IMR-90 (cell line): ENCODE measurements around the gene ENO3. TPM values are rescaled to one million over a fixed set of nuclear protein-coding genes. Genes with fewer than 3 reads are reported as not detected.

Source experiments
- ATAC-seq: fragments of 200-7000 bp; cut with Tn5 transposase; 2 replicates; pipeline ENCODE4 v1.9.1; 2020; ENCODE audit warnings: low read depth, mild to moderate bottlenecking, moderate library complexity
- BruUV-seq: library from RNA; stranded (reverse); fragments of 400-500 nt; replicated peaks from 2 replicates; lab custom pipeline; 2021; lab: Mats Ljungman, UMichigan
- CTCF ChIA-PET: fragments of 300-600 bp; formaldehyde crosslinking; extraction: SDS; loops from one replicate; lab custom pipeline; 2021; ENCODE audit warnings: antibody characterized with exemption; lab: Yijun Ruan, JAX
- POLR2A ChIA-PET: fragments of 300-600 bp; sonication (Branson Sonifier 250); formaldehyde crosslinking; loops from one replicate; lab custom pipeline; 2022; ENCODE audit warnings: antibody characterized with exemption; ENCODE audit not compliant: unreplicated experiment; lab: Charles Lee
- DNase-seq: peaks from one replicate; pipeline ENCODE4 v3.0.0; 2013
- H2AFZ ChIP-seq: replicated peaks from 2 replicates; pipeline ENCODE3; 2013; ENCODE audit warnings: low read length, mild to moderate bottlenecking; ENCODE audit not compliant: poor library complexity
- H2AK5ac ChIP-seq: 2 replicates; pipeline ENCODE4 v1.6.1; 2013; ENCODE audit warnings: low read depth, low read length, inconsistent platforms
- H2AK9ac ChIP-seq: replicated peaks from 2 replicates; pipeline ENCODE3; 2013; ENCODE audit warnings: mild to moderate bottlenecking, low read depth, low read length, moderate library complexity; ENCODE audit not compliant: poor library complexity
- H2BK120ac ChIP-seq: 2 replicates; pipeline ENCODE4 v1.6.1; 2013; ENCODE audit warnings: low read depth, low read length, inconsistent platforms
- H2BK15ac ChIP-seq: 3 replicates; pipeline ENCODE4 v1.6.1; 2013; ENCODE audit warnings: low read depth, low read length, inconsistent platforms
- H2BK20ac ChIP-seq: 2 replicates; pipeline ENCODE4 v1.6.1; 2013; ENCODE audit warnings: low read depth, mild to moderate bottlenecking, inconsistent platforms, low read length, moderate library complexity
- H2BK5ac ChIP-seq: 2 replicates; pipeline ENCODE4 v1.6.1; 2013; ENCODE audit warnings: mild to moderate bottlenecking, low read depth, low read length, inconsistent platforms; ENCODE audit not compliant: poor library complexity, severe bottlenecking
- H3K14ac ChIP-seq: replicated peaks from 2 replicates; pipeline ENCODE4 v1.6.1; 2013; ENCODE audit warnings: low read depth, low read length, inconsistent platforms
- H3K18ac ChIP-seq: 2 replicates; pipeline ENCODE4 v1.6.1; 2013; ENCODE audit warnings: low read depth, low read length, control low read depth
- H3K23ac ChIP-seq: 2 replicates; pipeline ENCODE4 v1.6.1; 2013; ENCODE audit warnings: low read depth, low read length, inconsistent platforms
- H3K27ac ChIP-seq: 2 replicates; pipeline ENCODE4 v1.5.1; 2013; ENCODE audit warnings: mild to moderate bottlenecking, control low read depth, low read length; ENCODE audit not compliant: insufficient read depth
- H3K27me3 ChIP-seq: 2 replicates; pipeline ENCODE4 v1.6.1; 2013; ENCODE audit warnings: low read length; ENCODE audit not compliant: control insufficient read depth, insufficient read depth
- H3K36me3 ChIP-seq: 2 replicates; pipeline ENCODE4 v1.6.1; 2013; ENCODE audit warnings: low read length, mixed read lengths; ENCODE audit not compliant: control insufficient read depth, insufficient read depth
- H3K4ac ChIP-seq: 2 replicates; pipeline ENCODE4 v1.6.1; 2013; ENCODE audit warnings: low read depth, low read length, inconsistent platforms
- H3K4me1 ChIP-seq: 2 replicates; pipeline ENCODE4 v1.6.1; 2013; ENCODE audit warnings: low read length, mixed read lengths; ENCODE audit not compliant: control insufficient read depth, insufficient read depth
- H3K4me2 ChIP-seq: 2 replicates; pipeline ENCODE4 v1.6.1; 2013; ENCODE audit warnings: low read depth, mild to moderate bottlenecking, control low read depth, low read length, moderate library complexity
- H3K4me3 ChIP-seq: 2 replicates; pipeline ENCODE4 v1.5.1; 2013; ENCODE audit warnings: low read depth, mild to moderate bottlenecking, control low read depth, low read length, moderate library complexity; ENCODE audit not compliant: insufficient read depth
- H3K56ac ChIP-seq: 2 replicates; pipeline ENCODE4 v1.6.1; 2013; ENCODE audit warnings: low read length, inconsistent platforms; ENCODE audit not compliant: insufficient read depth; ENCODE audit errors: extremely low read depth
- H3K79me1 ChIP-seq, 2 experiments: 2 replicates each; pipeline ENCODE4 v1.6.1; 2013; ENCODE audit warnings: low read length in 2 of 2, inconsistent platforms in 1 of 2, low read depth in 1 of 2
- H3K9ac ChIP-seq: 2 replicates; pipeline ENCODE4 v1.6.1; 2013; ENCODE audit warnings: low read depth, low read length, control low read depth
- H3K9me1 ChIP-seq: 2 replicates; pipeline ENCODE4 v1.6.1; 2013; ENCODE audit warnings: low read length, inconsistent platforms; ENCODE audit not compliant: insufficient read depth
- H3K9me3 ChIP-seq: 2 replicates; pipeline ENCODE4 v1.6.1; 2013; ENCODE audit warnings: low read length; ENCODE audit not compliant: control insufficient read depth, insufficient read depth
- H4K20me1 ChIP-seq: 2 replicates; pipeline ENCODE4 v1.6.1; 2013; ENCODE audit warnings: low read length, inconsistent platforms; ENCODE audit not compliant: insufficient read depth
- H4K5ac ChIP-seq: 2 replicates; pipeline ENCODE4 v1.6.1; 2013; ENCODE audit warnings: mild to moderate bottlenecking, low read depth, low read length, control low read depth
- H4K8ac ChIP-seq, 2 experiments: 2 replicates each; pipeline ENCODE4 v1.6.1; 2013; ENCODE audit warnings: low read depth in 2 of 2, low read length in 2 of 2, control low read depth in 1 of 2, inconsistent platforms in 1 of 2
- H4K91ac ChIP-seq: 2 replicates; pipeline ENCODE4 v1.6.1; 2013; ENCODE audit warnings: low read depth, low read length, inconsistent platforms; ENCODE audit not compliant: insufficient read depth
- MAFK ChIP-seq: IDR thresholded peaks from 2 replicates; pipeline ENCODE4 v1.6.1; 2012; ENCODE audit warnings: low read depth, low read length, improper control_type of control experiment
- RCOR1 ChIP-seq: IDR thresholded peaks from 2 replicates; pipeline ENCODE4 v1.6.1; 2012; ENCODE audit warnings: mild to moderate bottlenecking, low read length, improper control_type of control experiment; ENCODE audit not compliant: insufficient replicate concordance
- SMC3 ChIP-seq: fragments of 150-350 bp; IDR thresholded peaks from 2 replicates; pipeline ENCODE4 v1.6.1; 2016; ENCODE audit warnings: low read depth, mild to moderate bottlenecking, antibody characterized with exemption, low read length, moderate library complexity
- WGBS, 2 experiments: methylation state at CpG; one replicate each; pipeline versions ENCODE4 v1.1.5 to v1.1.7; 2013; ENCODE audit warnings: missing lambda C conversion rate in 2 of 2; ENCODE audit not compliant: insufficient read length in 1 of 2; ENCODE audit errors: extremely low coverage in 2 of 2; 5-methylcytosine and 5-hydroxymethylcytosine counted together
- dilution Hi-C: fragments of 300-500 bp; cut with HindIII; formaldehyde crosslinking; loops from one replicate; pipeline ENCODE4 v1.14.3; 2018; ENCODE audit warnings: low sequenced_read_pairs; ENCODE audit not compliant: unreplicated experiment
- in situ Hi-C: fragments of 300-500 bp; cut with MboI; formaldehyde crosslinking; loops from 3 replicates; pipeline ENCODE4 v1.14.3; 2019; ENCODE audit warnings: low sequenced_read_pairs, inconsistent platforms, mixed read lengths
- intact Hi-C: fragments of 100-400 bp; cut with micrococcal nuclease; formaldehyde crosslinking; loops from 2 replicates; pipeline ENCODE4 v1.10.0; 2022
- polyA plus RNA-seq, 3 experiments: library from polyadenylated mRNA; depleted of rRNA; stranded (reverse); fragments of >200 nt; gene quantifications; 2 replicates each; pipeline ENCODE4 v1.2.3, GENCODE V29; 2012; ENCODE audit warnings: low replicate concordance in 1 of 3
- total RNA-seq: library from RNA; depleted of rRNA; stranded (reverse); fragments of >200 nt; gene quantifications from 2 replicates; pipeline ENCODE4 v1.2.3, GENCODE V29; 2012
- TF ChIP-seq, protein P1 (sequence below): fragments of 150-350 bp; IDR thresholded peaks from 2 replicates; pipeline ENCODE4 v1.6.1; 2016; ENCODE audit warnings: low read depth, mild to moderate bottlenecking, low read length, moderate library complexity, borderline replicate concordance

The ENO3 gene
- total and polyA plus RNA-seq, 2 of the 4 experiments (the other 2 are of a cell fraction): 1.4 to 5.1 TPM

DNA sequence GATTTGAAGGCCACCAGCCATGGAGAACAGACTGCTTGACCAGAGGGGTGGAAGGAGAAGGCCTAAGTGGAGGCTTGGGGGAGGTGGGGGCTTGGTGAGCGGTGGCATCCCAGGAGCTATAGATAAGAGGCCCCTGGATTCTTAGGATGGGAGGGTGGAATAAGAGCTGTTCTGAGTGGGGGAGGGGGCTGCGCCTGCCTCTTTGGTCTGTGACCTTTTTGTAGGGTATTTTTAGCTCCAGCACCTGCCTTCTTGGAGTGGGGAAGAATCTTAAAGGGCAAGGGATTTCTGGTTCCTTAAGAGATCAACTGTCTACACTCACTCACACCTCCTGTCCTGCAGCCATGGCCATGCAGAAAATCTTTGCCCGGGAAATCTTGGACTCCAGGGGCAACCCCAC, 567 bp downstream of the ENO3 start:
- dilution Hi-C loops: no loop called here
- peaks cover 27% of the 10 kb centered on the region; the same call in 1 of the 2 replicates for H3K9me1 ChIP-seq
- H3K23ac ChIP-seq: peak overlapping the region; percentile 86; the same call in 1 of the 2 replicates
- H3K36me3 ChIP-seq: peaks cover 3% of the 10 kb centered on the region
- TF ChIP-seq, protein P1, sequence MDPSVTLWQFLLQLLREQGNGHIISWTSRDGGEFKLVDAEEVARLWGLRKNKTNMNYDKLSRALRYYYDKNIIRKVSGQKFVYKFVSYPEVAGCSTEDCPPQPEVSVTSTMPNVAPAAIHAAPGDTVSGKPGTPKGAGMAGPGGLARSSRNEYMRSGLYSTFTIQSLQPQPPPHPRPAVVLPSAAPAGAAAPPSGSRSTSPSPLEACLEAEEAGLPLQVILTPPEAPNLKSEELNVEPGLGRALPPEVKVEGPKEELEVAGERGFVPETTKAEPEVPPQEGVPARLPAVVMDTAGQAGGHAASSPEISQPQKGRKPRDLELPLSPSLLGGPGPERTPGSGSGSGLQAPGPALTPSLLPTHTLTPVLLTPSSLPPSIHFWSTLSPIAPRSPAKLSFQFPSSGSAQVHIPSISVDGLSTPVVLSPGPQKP: no peak
- TF ChIP-seq SMC3 (no peak), RCOR1 (no peak), MAFK (no peak)
- DNase-seq: no peak
- peak overlapping the region; percentile 94 for H4K91ac ChIP-seq
- no peak for ATAC-seq
- WGBS, 2 experiments: 100% methylated on average over 1 of the region's 3 CpGs; no CpG with 5 or more reads in 1 of the 2 experiments
- no peaks in the 10 kb centered on the region for H3K27me3 ChIP-seq
- peak overlapping the region; percentile 89 for H2BK120ac ChIP-seq
- no peak overlapping the region for H3K27ac ChIP-seq
- H3K18ac ChIP-seq: no peak overlapping the region
- H4K20me1 ChIP-seq: peaks cover 20% of the 10 kb centered on the region
- peak overlapping the region; percentile 99 for H3K4ac ChIP-seq
- peak overlapping the region; percentile 54; the same call in 1 of the 2 replicates for H2BK20ac ChIP-seq
- H3K4me3 ChIP-seq: no peak overlapping the region
- CTCF ChIA-PET: interaction anchor here (0.9 kb wide), 1 partner anchor 43 kb away, joined by 3 read pairs; no protein-coding TSS in a partner anchor
- peak overlapping the region; percentile 97; the same call in 1 of the 2 replicates for H2AK5ac ChIP-seq
- no peak overlapping the region for H3K4me2 ChIP-seq
- POLR2A ChIA-PET: interaction anchor here (0.5 to 1.3 kb wide), 2 partner anchors 16 to 44 kb away, joined by 3 to 4 read pairs; no protein-coding TSS in a partner anchor
- BruUV-seq: no TSS peak
- intact Hi-C loops: no loop called here
- H3K9ac ChIP-seq: no peak overlapping the region
- no peak overlapping the region for H3K56ac ChIP-seq
- in situ Hi-C loops: no loop called here
- H2BK5ac ChIP-seq: no peak overlapping the region
- H2BK15ac ChIP-seq: 0 out of 3 replicates have a peak overlapping the region, but pooled peaks have one; percentile 74
- H2AK9ac ChIP-seq: peak overlapping the region; percentile 87
- peaks cover 28% of the 10 kb centered on the region for H3K4me1 ChIP-seq
- H3K14ac ChIP-seq: peak overlapping the region; percentile 70; the same call in 1 of the 2 replicates
- H2AFZ ChIP-seq: peak overlapping the region; percentile 92
- peaks cover 12 to 27% of the 10 kb centered on the region in 2 experiments; a peak in 3 of 4 replicates for H3K79me1 ChIP-seq
- peak overlapping the region; percentile 95 to 97; a peak in 2 of 4 replicates for H4K8ac ChIP-seq
- no peaks in the 10 kb centered on the region for H3K9me3 ChIP-seq
- no peak overlapping the region for H4K5ac ChIP-seq
